Loucy (cell line): ENCODE results near the gene PSMD13.
"Not testable (repeated sequence)": the region's sequence is repeated elsewhere in the genome, so short reads cannot be mapped to it uniquely, and the experiment has no call there.

Source experiments
- H2AFZ ChIP-seq: fragments of 200-600 bp; sonication (generic); 2 replicates; pipeline ENCODE4 v1.6.0; 2016; ENCODE audit warnings: antibody characterized with exemption, mild to moderate bottlenecking, low read length, moderate library complexity
- H3F3A ChIP-seq: fragments of 200-600 bp; 2 replicates; pipeline ENCODE4 v1.6.0; 2016; ENCODE audit warnings: antibody characterized with exemption, low read depth, mild to moderate bottlenecking
- H3K27me3 ChIP-seq: fragments of 200-600 bp; sonication (generic); 2 replicates; pipeline ENCODE4 v1.6.1; 2014; ENCODE audit warnings: low read length, mild to moderate bottlenecking; ENCODE audit not compliant: insufficient read depth, poor library complexity, severe bottlenecking
- H3K36me3 ChIP-seq: fragments of 200-600 bp; sonication (generic); 2 replicates; pipeline ENCODE4 v1.6.1; 2016; ENCODE audit warnings: low read length; ENCODE audit not compliant: insufficient read depth
- H3K4me1 ChIP-seq: fragments of 200-600 bp; sonication (generic); 2 replicates; pipeline ENCODE4 v1.5.1; 2014; ENCODE audit warnings: low read length, mild to moderate bottlenecking; ENCODE audit not compliant: insufficient read depth, poor library complexity, severe bottlenecking
- H3K4me2 ChIP-seq: fragments of 200-600 bp; sonication (generic); 2 replicates; pipeline ENCODE4 v1.6.0; 2014; ENCODE audit warnings: antibody characterized with exemption, low read length, low read depth, mild to moderate bottlenecking; ENCODE audit not compliant: poor library complexity, severe bottlenecking
- H3K4me3 ChIP-seq: fragments of 200-600 bp; sonication (generic); 2 replicates; pipeline ENCODE4 v1.5.1; 2014; ENCODE audit warnings: low read length, mild to moderate bottlenecking, mixed read lengths; ENCODE audit not compliant: poor library complexity, severe bottlenecking
- H3K79me2 ChIP-seq: fragments of 200-600 bp; sonication (generic); 2 replicates; pipeline ENCODE4 v1.6.1; 2014; ENCODE audit warnings: low read length; ENCODE audit not compliant: insufficient read depth
- H3K9ac ChIP-seq: fragments of 200-600 bp; sonication (generic); 2 replicates; pipeline ENCODE4 v1.6.0; 2014; ENCODE audit warnings: mild to moderate bottlenecking, low read depth, low read length, moderate library complexity; ENCODE audit not compliant: poor library complexity, severe bottlenecking
- H3K9me2 ChIP-seq: fragments of 200-600 bp; sonication (generic); replicated peaks from 2 replicates; pipeline ENCODE4 v1.6.1; 2016; ENCODE audit warnings: low read depth, low read length, mixed read lengths
- H3K9me3 ChIP-seq: fragments of 200-600 bp; sonication (generic); 2 replicates; pipeline ENCODE4 v1.6.1; 2014; ENCODE audit warnings: mild to moderate bottlenecking, antibody characterized with exemption, low read length, low read depth; ENCODE audit not compliant: insufficient read depth
- H4K20me1 ChIP-seq: fragments of 200-600 bp; sonication (generic); 2 replicates; pipeline ENCODE4 v1.6.0; 2014; ENCODE audit warnings: antibody characterized with exemption, low read length, mild to moderate bottlenecking; ENCODE audit not compliant: insufficient read depth, poor library complexity, severe bottlenecking
- EZH2phosphoT487 ChIP-seq: fragments of 200-600 bp; IDR thresholded peaks from 2 replicates; pipeline ENCODE4 v1.6.1; 2018; ENCODE audit warnings: antibody characterized with exemption, mild to moderate bottlenecking, moderate library complexity, borderline replicate concordance
- TF ChIP-seq, protein P1 (sequence below): fragments of 200-600 bp; sonication (generic); conservative IDR thresholded peaks from 2 replicates; pipeline ENCODE4 v1.5.1; 2014; ENCODE audit warnings: mild to moderate bottlenecking, antibody characterized with exemption, low read length

Gene PSMD13

DNA sequence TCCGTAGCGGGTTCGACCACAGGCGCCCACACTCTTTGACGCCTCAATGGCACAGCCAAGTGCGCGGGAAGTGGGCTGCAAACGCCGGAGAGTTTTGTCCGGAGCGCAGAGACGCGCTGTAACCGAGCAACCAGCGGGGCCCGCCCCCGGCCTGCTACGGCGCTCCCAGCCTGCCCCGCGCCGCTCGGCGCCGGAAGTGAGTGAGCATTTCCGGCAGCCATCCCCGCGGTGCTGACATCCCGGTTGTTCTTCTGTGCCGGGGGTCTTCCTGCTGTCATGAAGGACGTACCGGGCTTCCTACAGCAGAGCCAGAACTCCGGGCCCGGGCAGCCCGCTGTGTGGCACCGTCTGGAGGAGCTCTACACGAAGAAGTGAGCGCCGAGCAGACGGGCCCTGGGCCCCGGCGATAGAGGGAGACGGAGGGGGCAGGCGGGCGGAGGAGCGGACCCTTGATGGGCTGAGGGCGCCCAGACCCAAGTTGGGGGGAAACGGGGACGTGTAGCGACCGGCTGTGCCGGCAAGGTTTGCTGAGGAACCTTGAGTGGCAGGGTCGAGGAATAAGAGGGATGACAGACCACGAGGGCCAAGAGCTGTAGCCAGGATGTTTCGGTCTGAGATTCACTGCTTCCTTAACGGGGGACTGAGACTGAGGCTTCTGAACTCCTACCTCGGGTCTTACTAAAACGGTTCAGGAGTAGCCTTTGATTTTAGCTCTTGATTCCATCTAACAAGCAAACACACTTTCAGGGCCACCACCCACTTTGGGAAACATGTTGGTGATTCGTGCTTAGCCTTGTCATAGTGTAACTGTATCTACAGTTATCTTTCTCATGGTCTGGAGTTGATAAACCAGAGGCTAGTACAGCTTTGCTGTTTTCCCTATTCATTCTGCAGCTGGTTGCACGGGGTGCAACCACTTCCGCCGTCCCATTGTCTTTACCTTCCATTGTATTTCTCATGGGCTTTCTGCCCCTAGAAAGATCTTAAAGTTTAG lies at the start of gene PSMD13:
Gene PSMD13 (plus strand): TSS at position 203 of the 994 bp plus-strand sequence. CDS start 74 bp downstream, at position 277.
- H3K9me2 ChIP-seq, result no peaks in the 10 kb centered on the region
- H3K36me3 ChIP-seq, result no peaks in the 10 kb centered on the region
- H3K4me1 ChIP-seq, result peaks cover 33% of the 10 kb centered on the region
- peak within 1 kb of the TSS; percentile 95 for H2AFZ ChIP-seq
- peak within 1 kb of the TSS; percentile 91 for H3K4me2 ChIP-seq
- peaks cover 20% of the 10 kb centered on the region for H4K20me1 ChIP-seq
- TF ChIP-seq, protein P1, sequence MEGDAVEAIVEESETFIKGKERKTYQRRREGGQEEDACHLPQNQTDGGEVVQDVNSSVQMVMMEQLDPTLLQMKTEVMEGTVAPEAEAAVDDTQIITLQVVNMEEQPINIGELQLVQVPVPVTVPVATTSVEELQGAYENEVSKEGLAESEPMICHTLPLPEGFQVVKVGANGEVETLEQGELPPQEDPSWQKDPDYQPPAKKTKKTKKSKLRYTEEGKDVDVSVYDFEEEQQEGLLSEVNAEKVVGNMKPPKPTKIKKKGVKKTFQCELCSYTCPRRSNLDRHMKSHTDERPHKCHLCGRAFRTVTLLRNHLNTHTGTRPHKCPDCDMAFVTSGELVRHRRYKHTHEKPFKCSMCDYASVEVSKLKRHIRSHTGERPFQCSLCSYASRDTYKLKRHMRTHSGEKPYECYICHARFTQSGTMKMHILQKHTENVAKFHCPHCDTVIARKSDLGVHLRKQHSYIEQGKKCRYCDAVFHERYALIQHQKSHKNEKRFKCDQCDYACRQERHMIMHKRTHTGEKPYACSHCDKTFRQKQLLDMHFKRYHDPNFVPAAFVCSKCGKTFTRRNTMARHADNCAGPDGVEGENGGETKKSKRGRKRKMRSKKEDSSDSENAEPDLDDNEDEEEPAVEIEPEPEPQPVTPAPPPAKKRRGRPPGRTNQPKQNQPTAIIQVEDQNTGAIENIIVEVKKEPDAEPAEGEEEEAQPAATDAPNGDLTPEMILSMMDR, result no peak
- no peak for TF ChIP-seq EZH2phosphoT487
- peaks cover 56% of the 10 kb centered on the region for H3K79me2 ChIP-seq
- peak within 1 kb of the TSS; percentile 99 for H3K4me3 ChIP-seq
- peak within 1 kb of the TSS; percentile 93 for H3K9ac ChIP-seq
- H3K27me3 ChIP-seq, result no peaks in the 10 kb centered on the region
- peaks cover 4% of the 10 kb centered on the region for H3F3A ChIP-seq
- H3K9me3 ChIP-seq, result no peaks in the 10 kb centered on the region

DNA sequence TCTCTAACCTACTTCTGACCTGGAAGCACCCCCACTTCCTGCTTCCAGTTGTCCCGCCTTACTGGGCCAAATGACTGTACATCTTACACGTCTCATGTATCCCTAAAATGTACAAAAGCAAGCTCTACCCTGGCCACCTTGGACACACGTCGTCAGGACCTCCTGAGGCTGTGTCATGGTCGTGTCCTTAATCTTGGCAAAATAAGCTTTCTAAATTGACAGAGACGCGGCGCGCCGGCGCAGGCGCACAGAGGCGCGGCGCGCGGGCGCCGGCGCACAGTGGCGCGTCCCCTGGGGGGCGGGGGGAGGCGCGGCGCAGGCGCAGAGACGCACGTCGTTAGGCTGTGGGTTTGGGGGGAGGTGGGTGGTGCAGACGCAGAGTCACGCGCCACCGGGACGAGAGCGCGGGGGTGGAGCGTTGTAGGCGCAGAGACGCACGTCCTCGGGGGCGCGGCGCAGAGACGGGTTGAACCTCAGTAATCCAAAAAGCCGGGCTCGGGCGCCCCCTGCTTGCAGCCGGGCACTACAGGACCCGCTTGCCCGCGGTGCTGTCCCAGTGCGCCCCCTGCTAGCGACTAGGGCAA lies 47.5 kb upstream of the PSMD13 start:
- H3K36me3 ChIP-seq, H3K4me3 ChIP-seq, H4K20me1 ChIP-seq, H3K9me3 ChIP-seq, H3K27me3 ChIP-seq, H3K4me1 ChIP-seq, H2AFZ ChIP-seq, H3K9ac ChIP-seq, H3F3A ChIP-seq, H3K4me2 ChIP-seq, H3K79me2 ChIP-seq, H3K9me2 ChIP-seq: not testable (repeated sequence)

DNA sequence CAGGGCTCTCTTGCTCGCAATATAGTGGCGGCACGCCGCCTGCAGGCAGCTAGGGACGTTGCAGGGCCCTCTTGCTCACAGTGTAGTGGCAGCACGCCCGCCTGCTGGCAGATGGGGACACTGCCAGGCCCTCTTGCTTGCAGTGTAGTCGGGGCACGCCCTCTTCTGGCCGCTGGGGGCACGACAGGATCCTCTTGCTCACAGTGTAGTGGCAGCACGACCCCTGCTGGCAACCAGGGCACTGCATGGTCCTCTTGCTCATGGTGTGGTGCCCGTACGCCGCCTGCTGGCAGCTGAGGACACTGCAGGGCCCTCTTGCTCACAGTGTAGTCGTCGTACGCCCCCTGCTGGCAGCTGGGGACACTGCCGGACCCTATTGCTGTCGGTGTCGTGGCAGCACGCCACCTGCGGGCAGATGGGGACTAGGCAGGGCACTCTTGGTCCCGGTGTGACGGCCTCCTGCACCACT lies 46.9 kb upstream of the PSMD13 start:
- not testable (repeated sequence) for H3K9me2 ChIP-seq, H3K27me3 ChIP-seq, H3K36me3 ChIP-seq, H2AFZ ChIP-seq, H3F3A ChIP-seq, H3K4me1 ChIP-seq, H3K9me3 ChIP-seq, H3K4me3 ChIP-seq, H4K20me1 ChIP-seq, H3K4me2 ChIP-seq, H3K79me2 ChIP-seq, H3K9ac ChIP-seq
- TF ChIP-seq, protein P1, result peak; percentile 44

DNA sequence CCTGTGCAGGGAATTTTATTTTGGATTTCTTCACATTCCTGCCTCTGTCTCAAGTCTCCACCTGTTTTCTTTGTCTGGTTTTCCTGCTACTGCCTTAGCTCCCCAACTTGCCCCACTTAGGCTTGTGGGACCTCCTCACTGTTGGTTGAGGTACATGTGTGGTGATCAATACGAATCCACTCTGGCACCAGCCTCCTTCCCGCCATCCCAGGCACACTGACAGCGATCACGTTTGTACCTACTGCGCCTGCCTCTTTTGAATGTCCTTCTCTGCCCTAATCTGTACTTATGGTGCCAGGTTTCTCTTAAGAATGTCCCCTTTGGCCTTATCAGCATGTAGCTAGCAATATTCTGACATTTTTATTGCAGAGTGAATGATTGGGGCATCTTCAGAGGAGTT lies 46.2 kb upstream of the PSMD13 start:
- not testable (repeated sequence) for H3K79me2 ChIP-seq, H3F3A ChIP-seq, H3K4me3 ChIP-seq, H3K9ac ChIP-seq, H4K20me1 ChIP-seq, H3K4me2 ChIP-seq, H3K9me3 ChIP-seq, H3K9me2 ChIP-seq, H3K27me3 ChIP-seq, H3K4me1 ChIP-seq, H3K36me3 ChIP-seq, H2AFZ ChIP-seq
